ENCODE data around the gene ANKRD44. TPM values are rescaled to one million over a fixed set of nuclear protein-coding genes. Genes with fewer than 3 reads are reported as not detected.

The ANKRD44 gene
- polyA plus RNA-seq, 3 donors: 9.6 to 10.5 (median 9.8) TPM

DNA sequence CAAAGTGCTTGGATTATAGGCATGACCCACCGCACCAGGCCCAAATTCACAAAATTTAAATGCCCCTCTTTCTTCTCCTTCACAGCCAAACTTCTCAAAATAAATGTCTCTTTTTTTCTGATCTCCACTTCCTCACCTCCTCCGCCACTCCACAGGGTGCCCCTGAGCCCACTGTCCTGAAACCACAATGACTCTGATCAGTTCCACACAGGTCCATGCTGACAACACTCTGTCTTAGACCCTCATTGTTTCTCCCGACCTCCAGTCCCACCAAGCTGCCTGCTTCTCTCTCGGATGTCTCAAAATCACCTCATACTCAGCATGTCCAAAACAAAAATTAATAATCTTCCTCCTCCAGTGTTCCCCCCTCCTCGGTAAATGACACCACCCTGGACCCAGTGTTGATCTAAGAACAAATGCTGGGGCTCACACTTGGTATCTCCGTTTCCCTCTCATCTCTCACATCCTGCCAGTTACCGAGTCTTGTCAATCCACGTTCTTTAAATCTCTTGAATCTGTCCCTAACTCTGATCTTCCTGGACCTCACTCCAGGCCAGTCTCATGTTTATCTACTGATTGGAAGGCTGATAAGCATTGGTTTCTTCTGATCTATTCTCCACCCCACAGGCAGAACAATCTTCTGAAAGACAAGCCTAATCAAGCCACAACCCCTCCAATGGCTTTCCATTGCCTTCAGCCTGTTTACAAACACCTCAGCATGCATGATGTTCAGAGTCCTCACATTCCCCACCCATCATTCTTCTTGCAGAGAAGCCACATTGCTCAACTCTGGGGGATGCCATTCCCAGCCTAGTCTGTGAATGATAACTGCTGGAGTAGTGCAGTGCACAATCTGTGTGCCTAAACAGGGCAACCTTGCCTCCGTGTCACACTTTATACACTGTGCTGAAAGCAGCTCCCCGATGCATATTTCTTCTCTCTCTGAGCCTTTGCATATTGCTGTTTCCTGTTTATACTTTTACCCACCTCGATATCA, 12.4 kb upstream of the ANKRD44 start:
- no peak for DNase-seq (ENCODE audit: low read depth in 3 of 3, low spot score in 2 of 3)

DNA sequence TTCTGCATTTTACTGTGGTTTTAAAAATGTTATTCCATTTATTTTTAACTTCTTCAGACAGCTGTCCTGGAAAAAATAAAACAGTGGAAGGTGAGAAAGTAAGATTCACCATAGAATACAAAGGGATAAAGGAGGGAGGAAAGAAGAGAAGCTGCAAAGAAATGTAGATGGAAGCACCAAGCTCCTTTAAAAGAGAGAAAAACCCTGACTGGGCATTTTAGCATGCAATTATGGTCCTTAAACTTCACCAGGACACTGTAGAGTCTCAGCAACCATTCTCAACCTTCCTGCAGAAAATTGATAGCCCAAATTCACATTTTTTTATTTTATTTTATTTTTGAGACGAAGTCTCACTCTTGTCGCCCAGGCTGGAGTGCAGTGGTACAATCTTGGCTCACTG, 11.6 kb upstream of the ANKRD44 start:
- no peak for DNase-seq (ENCODE audit: low read depth in 3 of 3, low spot score in 2 of 3)

- DNase-seq (ENCODE audit: low read depth in 3 of 3, low spot score in 2 of 3): no peak
These were observed 4.8 kb upstream of the ANKRD44 start for GRCh38 chr2:197315371-197315770.

DNA sequence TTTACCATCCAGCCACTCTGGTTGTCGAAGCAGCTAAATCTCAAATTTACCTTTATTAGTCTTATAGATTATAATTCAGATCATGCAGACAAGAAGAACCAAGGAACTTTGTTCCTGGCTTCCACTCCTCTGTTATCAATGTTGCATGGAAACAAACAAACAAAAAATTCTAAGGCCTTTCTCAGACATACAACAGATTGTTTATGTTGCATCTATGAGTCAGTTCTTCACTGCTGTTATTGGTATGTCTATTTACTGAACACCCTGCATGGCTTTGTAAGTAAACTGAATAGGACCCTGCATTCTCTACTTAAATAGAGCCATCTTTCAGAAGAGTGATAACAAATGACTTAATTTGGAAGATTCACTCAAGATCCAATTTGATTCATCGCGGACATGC, 1.6 kb upstream of the ANKRD44 start:
- DNase-seq (ENCODE audit: low read depth in 3 of 3, low spot score in 2 of 3): no peak

DNA sequence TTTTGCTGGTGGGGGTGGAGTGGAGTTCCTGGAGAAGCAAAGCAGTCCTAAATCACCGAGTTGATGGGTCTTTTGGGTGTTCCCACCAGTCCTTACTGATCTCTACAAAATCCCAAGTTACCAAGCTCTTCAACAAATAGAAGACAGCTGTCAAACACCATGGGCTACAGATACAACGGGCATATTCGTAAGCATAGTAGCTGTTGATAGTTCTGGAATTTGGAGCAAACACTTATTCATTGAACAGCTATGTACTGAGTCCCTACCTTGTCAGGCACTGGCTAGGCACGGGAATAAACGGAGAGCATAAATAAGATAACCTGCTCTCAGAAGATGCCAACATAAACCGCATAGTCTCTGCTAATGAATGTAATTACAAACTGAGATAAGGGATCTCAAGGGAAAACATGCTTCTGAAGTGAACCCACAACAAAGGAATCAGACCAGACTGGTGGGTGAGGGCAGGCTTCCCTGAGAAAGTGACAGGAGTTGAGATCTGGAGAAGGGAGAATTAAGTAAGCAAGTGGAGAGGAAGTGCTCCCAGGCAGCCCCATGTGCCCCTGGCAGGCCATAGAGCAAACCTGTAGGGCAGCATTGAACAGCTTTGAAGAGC, 947 bp upstream of the ANKRD44 start:
- no peak for DNase-seq (ENCODE audit: low read depth in 3 of 3, low spot score in 2 of 3)

DNA sequence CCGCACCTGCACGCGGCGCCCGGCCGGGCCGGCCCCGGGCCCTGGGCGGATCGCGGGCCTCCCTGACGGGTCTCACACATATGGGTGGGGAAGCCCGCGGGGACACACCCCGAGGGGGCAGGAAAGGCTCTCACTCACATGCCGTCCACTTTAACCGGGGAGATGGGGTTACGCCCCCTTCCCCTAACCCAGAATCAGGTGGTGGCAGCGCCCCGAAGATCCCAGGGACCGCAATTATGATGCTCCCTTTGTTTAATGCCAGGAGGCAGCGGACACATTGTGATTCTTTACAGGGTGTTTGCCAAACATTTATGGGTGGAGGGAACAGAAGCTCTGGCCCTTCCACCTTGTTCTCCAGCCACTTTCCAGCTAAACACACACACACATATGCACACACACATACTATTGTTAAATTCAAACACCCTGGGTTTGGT, 424 bp upstream of the ANKRD44 start:
- no peak for DNase-seq (ENCODE audit: low read depth in 3 of 3, low spot score in 2 of 3)

- DNase-seq (ENCODE audit: low read depth in 3 of 3, low spot score in 2 of 3): no peak
These were observed 819 bp downstream of the ANKRD44 start for GRCh38 chr2:197309691-197310231.

- DNase-seq (ENCODE audit: low read depth in 3 of 3, low spot score in 2 of 3): no peak
These were observed 1.4 kb downstream of the ANKRD44 start for GRCh38 chr2:197308996-197309690.

DNA sequence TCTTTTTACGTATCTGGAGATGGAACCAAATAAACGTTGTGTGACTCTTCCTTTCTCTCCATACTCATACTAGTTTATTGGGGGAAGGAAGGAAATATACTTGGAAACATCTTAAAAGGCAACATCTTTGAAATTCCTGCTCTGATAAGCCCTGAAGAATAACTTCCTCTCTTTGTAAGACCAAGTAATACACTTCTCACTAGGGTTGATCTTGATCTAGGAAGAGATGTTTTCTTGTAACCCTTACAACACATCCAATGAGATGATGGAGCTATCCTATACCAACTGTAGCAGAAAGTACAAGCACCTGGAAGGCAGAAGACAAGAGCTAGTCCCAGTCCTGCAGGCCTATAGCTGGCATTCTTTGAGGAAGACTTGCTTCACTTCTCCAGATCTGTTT, 2.0 kb downstream of the ANKRD44 start:
- DNase-seq (ENCODE audit: low read depth in 3 of 3, low spot score in 2 of 3): no peak

DNA sequence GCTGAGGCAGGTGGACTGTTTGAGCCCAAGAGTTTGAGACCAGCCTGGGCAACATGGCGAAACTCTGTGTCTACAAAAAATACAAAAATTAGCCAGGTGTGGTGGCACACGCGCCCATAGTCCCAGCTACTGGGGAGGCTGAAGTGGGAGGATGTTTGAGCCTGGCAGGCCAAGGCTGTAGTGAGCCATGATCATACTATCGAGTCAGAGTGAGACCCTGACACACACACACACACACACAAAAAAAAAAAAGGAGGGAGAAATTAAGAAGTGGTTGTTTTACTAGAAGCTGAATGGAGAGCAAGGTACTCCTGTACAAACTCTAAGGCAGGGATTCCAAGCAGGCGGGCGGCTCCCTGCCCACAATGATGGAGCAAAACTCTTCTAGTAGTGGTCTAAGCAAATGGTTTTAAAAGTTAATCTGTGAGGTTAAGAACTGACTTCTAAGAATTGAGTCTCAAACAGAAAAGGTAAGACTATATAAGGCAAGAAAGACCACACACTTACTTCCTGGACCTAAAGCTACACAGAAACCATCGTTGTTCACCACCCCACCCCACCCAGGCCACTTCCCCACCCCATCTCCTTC, 2.6 kb downstream of the ANKRD44 start:
- DNase-seq (ENCODE audit: low read depth in 3 of 3, low spot score in 2 of 3): no peak

DNA sequence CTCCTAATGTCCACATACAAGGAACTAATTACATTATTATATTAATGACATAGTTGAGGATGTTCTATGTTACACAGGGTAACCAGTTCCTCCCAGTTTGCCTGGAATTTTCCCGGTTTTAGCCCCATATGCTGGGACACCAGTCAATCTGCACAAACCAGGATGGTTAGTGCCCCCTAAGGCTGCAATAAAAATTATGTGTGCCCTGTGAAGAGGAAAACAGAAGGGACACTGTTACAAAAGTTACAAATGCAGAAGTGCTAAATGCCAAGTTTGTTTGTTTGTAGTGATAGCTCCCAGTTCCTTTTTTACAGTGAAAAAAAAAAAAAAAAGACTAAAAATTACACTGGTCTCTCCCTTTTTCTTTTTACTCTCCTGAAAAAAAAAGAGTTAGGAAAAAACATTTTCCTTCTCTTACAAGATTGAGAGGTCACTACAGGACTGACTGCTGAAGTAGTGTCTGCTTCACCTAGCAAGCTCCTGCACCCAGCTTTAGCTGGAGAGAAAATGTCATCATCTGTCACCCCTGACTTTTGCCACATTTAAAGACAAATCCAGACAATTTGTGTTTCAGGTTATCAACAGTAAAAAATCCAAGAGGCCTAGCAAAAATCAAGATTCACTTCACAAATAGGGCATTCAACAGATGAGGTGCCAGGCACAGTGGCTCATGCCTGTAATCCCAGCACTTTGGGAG, 3.2 kb downstream of the ANKRD44 start:
- no peak for DNase-seq (ENCODE audit: low read depth in 3 of 3, low spot score in 2 of 3)

DNA sequence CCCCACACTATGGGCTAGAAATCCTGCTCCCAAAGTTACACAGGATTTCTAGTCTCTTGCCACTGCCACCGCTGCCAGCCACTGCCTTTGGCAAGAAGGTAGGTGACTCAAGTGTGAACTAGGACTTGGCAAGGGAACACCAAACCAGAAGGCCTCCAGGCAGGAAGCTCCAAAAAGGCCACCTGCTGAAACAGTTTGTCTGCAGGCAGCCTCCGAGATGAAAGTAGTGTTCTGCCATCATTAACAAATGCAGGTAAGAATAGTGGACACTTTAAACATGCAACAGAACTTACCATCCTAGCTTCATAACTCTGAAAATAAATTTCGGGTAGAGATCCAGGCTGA, 3.9 kb downstream of the ANKRD44 start:
- no peak for DNase-seq (ENCODE audit: low read depth in 3 of 3, low spot score in 2 of 3)

- no peak for DNase-seq (ENCODE audit: low read depth in 3 of 3, low spot score in 2 of 3)
These were observed 4.4 kb downstream of the ANKRD44 start for GRCh38 chr2:197306024-197306695.

DNA sequence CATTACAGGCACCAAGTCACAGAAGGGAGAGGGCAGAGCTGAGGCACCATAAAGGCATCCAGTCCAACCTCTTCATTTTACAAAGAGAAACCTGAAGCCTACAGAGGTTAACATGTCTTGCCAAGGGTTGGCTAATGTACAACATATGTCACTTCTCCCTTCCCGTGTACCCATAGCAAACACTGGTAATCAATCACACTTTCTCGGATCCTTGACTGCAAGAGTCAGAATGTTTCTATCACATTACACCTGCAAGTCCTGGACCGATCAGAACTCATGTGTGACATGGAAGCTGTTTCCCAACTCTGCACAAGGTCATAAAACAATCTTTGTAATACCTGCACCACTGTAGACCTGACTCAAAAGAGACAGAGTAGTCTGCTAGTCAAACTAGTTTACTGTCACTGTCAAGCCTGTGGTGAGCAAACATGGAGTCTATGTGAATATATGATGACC, 6.0 kb downstream of the ANKRD44 start:
- DNase-seq (ENCODE audit: low read depth in 3 of 3, low spot score in 2 of 3): no peak

- DNase-seq (ENCODE audit: low read depth in 3 of 3, low spot score in 2 of 3): no peak
These were observed 10.4 kb downstream of the ANKRD44 start for GRCh38 chr2:197300139-197300538.

GRCh38 chr2:197298609-197299008, 12.0 kb downstream of the ANKRD44 start:
- no peak for DNase-seq (ENCODE audit: low read depth in 3 of 3, low spot score in 2 of 3)

DNA sequence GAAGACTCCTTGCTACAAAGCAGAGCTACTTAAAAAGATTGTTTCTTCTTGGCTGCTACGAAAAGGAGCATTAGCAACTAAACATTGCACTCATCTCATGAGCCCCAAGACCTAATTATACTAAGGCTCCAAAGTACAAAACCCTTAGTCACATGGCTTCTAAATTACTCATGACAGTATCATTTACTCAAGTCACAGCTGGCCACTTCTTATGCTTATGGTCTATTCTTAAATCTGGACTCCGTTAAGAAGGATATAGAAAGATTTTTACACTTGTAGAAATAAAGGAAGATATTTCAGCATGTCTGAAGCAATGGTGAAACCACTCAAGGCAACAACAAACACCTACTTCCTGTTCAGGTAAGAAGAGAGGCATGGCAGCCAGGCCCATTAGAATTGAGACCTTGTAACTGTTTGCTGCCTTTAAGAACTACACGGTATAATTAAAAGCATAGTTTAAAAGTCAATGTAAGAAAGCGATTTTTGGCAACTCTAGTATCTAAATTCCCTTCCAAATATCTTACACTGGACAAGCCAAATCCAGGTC, 12.7 kb downstream of the ANKRD44 start:
- no peak for DNase-seq (ENCODE audit: low read depth in 3 of 3, low spot score in 2 of 3)

- no peak for DNase-seq (ENCODE audit: low read depth in 3 of 3, low spot score in 2 of 3)
These were observed 13.3 kb downstream of the ANKRD44 start for GRCh38 chr2:197297266-197297665.

DNA sequence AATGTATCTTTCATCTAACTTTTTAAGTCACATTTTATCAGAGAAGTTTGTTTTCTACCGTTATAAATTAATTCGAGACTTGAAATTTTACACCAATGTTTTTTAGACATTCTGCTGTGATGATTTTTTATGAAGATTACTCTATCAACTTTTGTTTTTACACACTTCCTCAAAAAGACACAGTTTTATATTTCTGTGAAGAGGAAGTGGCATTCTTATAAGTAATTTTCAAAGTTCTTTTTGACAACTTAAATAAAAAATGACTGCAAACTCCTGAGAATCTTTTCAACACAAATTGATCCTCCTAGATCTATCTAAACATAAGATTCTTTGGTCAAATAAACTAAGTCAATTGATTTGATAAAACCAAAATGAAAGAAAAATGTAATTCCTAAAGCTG, 13.7 kb downstream of the ANKRD44 start:
- DNase-seq (ENCODE audit: low read depth in 3 of 3, low spot score in 2 of 3): no peak

Data from right renal cortex interstitium (tissue), 3 donors.